Osteoblast (primary cell): ENCODE data around the gene ADAM22. TPM values are rescaled to one million over a fixed set of nuclear protein-coding genes. Genes with fewer than 3 reads are reported as not detected.

Experiments used
- DNase-seq: peaks from one replicate; pipeline ENCODE4 v3.0.0; 2011; ENCODE audit warnings: low spot score, mixed read lengths; ENCODE audit not compliant: insufficient read length; ENCODE audit errors: missing footprints
- H2AFZ ChIP-seq: 2 replicates; pipeline ENCODE4 v1.6.0; 2011; ENCODE audit warnings: mild to moderate bottlenecking, low read length
- H3K27ac ChIP-seq: 2 replicates; pipeline ENCODE4 v1.5.1; 2011; ENCODE audit warnings: mild to moderate bottlenecking, low read depth, low read length, moderate library complexity
- H3K27me3 ChIP-seq: 2 replicates; pipeline ENCODE4 v1.6.0; 2012; ENCODE audit warnings: mild to moderate bottlenecking, control low read depth, inconsistent platforms, low read length, moderate library complexity; ENCODE audit not compliant: insufficient read depth
- H3K36me3 ChIP-seq: 2 replicates; pipeline ENCODE4 v1.5.1; 2011; ENCODE audit warnings: mild to moderate bottlenecking, low read length, control low read depth, moderate library complexity; ENCODE audit not compliant: insufficient read depth
- H3K4me1 ChIP-seq: 2 replicates; pipeline ENCODE4 v1.5.1; 2011; ENCODE audit warnings: mild to moderate bottlenecking, low read length, control low read depth, moderate library complexity; ENCODE audit not compliant: insufficient read depth
- H3K4me2 ChIP-seq: 2 replicates; pipeline ENCODE4 v1.6.0; 2011; ENCODE audit warnings: mild to moderate bottlenecking, low read length; ENCODE audit not compliant: insufficient read depth
- H3K4me3 ChIP-seq: fragments of 200-600 bp; sonication (generic); 3 replicates; pipeline ENCODE4 v1.5.1; 2012; ENCODE audit warnings: mild to moderate bottlenecking, low read length, inconsistent platforms; ENCODE audit not compliant: insufficient read depth
- H3K79me2 ChIP-seq: 2 replicates; pipeline ENCODE4 v1.6.0; 2012; ENCODE audit warnings: mild to moderate bottlenecking, low read length, control low read depth, inconsistent platforms; ENCODE audit not compliant: insufficient read depth
- H3K9me3 ChIP-seq: 2 replicates; pipeline ENCODE4 v1.5.1; 2011; ENCODE audit warnings: low read depth, low read length, control low read depth
- H4K20me1 ChIP-seq: 2 replicates; pipeline ENCODE4 v1.6.0; 2012; ENCODE audit warnings: mild to moderate bottlenecking, low read length, control low read depth; ENCODE audit not compliant: insufficient read depth
- CTCF ChIP-seq: IDR thresholded peaks from 2 replicates; pipeline ENCODE4 v1.5.1; 2011; ENCODE audit warnings: mild to moderate bottlenecking, low read depth, low read length, moderate library complexity; ENCODE audit errors: extremely low read depth
- total RNA-seq: library from RNA; depleted of rRNA; stranded (reverse); fragments of >200 nt; gene quantifications from 2 replicates; pipeline ENCODE4 v1.2.3, GENCODE V29; 2012

The ADAM22 gene
- total RNA-seq, 1 donor: 0.36 TPM

GRCh38 chr7:88147949-88148348 is 213.9 kb downstream of the ADAM22 start:
- Histone ChIP-seq H3K4me3 (no peak overlapping the region), H3K9me3 (no peaks in the 10 kb centered on the region), H4K20me1 (no peaks in the 10 kb centered on the region), H3K4me2 (no peak overlapping the region), H3K36me3 (no peaks in the 10 kb centered on the region), H3K27me3 (no peaks in the 10 kb centered on the region), H2AFZ (no peak overlapping the region), H3K4me1 (no peaks in the 10 kb centered on the region), H3K27ac (no peak overlapping the region), H3K79me2 (no peaks in the 10 kb centered on the region)
- no peak for DNase-seq
- no peak for TF ChIP-seq CTCF

- no peak overlapping the region for H3K4me3 ChIP-seq
- DNase-seq: no peak
- H3K9me3 ChIP-seq: no peaks in the 10 kb centered on the region
- H3K27me3 ChIP-seq: no peaks in the 10 kb centered on the region
- H2AFZ ChIP-seq: no peak overlapping the region
- no peak overlapping the region for H3K4me2 ChIP-seq
- H3K36me3 ChIP-seq: no peaks in the 10 kb centered on the region
- no peaks in the 10 kb centered on the region for H4K20me1 ChIP-seq
- H3K79me2 ChIP-seq: no peaks in the 10 kb centered on the region
- TF ChIP-seq CTCF: no peak
- H3K27ac ChIP-seq: no peak overlapping the region
- no peaks in the 10 kb centered on the region for H3K4me1 ChIP-seq
These were observed 216.0 kb downstream of the ADAM22 start for GRCh38 chr7:88150033-88150432.

GRCh38 chr7:88151119-88151790 is 217.2 kb downstream of the ADAM22 start:
- Histone ChIP-seq H3K9me3 (no peaks in the 10 kb centered on the region), H3K27ac (no peak overlapping the region), H3K27me3 (no peaks in the 10 kb centered on the region), H3K36me3 (no peaks in the 10 kb centered on the region), H3K4me3 (no peak overlapping the region), H4K20me1 (no peaks in the 10 kb centered on the region), H3K4me2 (no peak overlapping the region), H3K79me2 (no peaks in the 10 kb centered on the region), H2AFZ (no peak overlapping the region), H3K4me1 (no peaks in the 10 kb centered on the region)
- DNase-seq: no peak
- no peak for TF ChIP-seq CTCF

- H3K27ac ChIP-seq: no peak overlapping the region
- no peaks in the 10 kb centered on the region for H3K9me3 ChIP-seq
- no peak overlapping the region for H3K4me2 ChIP-seq
- H3K27me3 ChIP-seq: no peaks in the 10 kb centered on the region
- H4K20me1 ChIP-seq: no peaks in the 10 kb centered on the region
- H3K79me2 ChIP-seq: no peaks in the 10 kb centered on the region
- H3K4me1 ChIP-seq: no peaks in the 10 kb centered on the region
- H2AFZ ChIP-seq: no peak overlapping the region
- no peak overlapping the region for H3K4me3 ChIP-seq
- no peaks in the 10 kb centered on the region for H3K36me3 ChIP-seq
- no peak for TF ChIP-seq CTCF
- no peak for DNase-seq
These were observed 219.3 kb downstream of the ADAM22 start for GRCh38 chr7:88153378-88153777.
